Neutrophil (primary cell): ENCODE measurements around the gene PDE4D.

Source experiments
- H3K27ac ChIP-seq: fragments of 200-600 bp; sonication (generic); 2 replicates; pipeline ENCODE4 v1.5.1; 2016; ENCODE audit warnings: mild to moderate bottlenecking, moderate library complexity
- H3K27me3 ChIP-seq: fragments of 200-600 bp; sonication (generic); 2 replicates; pipeline ENCODE4 v1.6.0; 2016; ENCODE audit warnings: mild to moderate bottlenecking
- H3K36me3 ChIP-seq: fragments of 200-600 bp; sonication (generic); 2 replicates; pipeline ENCODE4 v1.5.1; 2017
- H3K4me1 ChIP-seq, 2 experiments: fragments of 200-600 bp in 1 of 2; sonication (generic) in 1 of 2; 1 replicate in 1 of 2; 2 replicates in 1 of 2; pipeline versions ENCODE4 v1.5.1 to v1.6.1; 2013 to 2016; ENCODE audit warnings: low read depth in 1 of 2, low read length in 1 of 2, mild to moderate bottlenecking in 1 of 2, moderate library complexity in 1 of 2; ENCODE audit not compliant: control insufficient read depth in 1 of 2, insufficient read depth in 1 of 2
- H3K4me3 ChIP-seq, 2 experiments: fragments of 200-600 bp in 1 of 2; sonication (generic) in 1 of 2; 1 replicate in 1 of 2; 2 replicates in 1 of 2; pipeline ENCODE4 v1.5.1; 2013 to 2016; ENCODE audit warnings: low read depth in 1 of 2, low read length in 1 of 2, mild to moderate bottlenecking in 1 of 2, moderate library complexity in 1 of 2
- H3K9me3 ChIP-seq: fragments of 200-600 bp; sonication (generic); 2 replicates; pipeline ENCODE4 v1.5.1; 2016
- TF ChIP-seq, protein P1 (sequence below): fragments of 200-600 bp; sonication (generic); IDR thresholded peaks from 2 replicates; pipeline ENCODE4 v1.5.1; 2016; ENCODE audit warnings: antibody characterized with exemption

PDE4D gene

DNA sequence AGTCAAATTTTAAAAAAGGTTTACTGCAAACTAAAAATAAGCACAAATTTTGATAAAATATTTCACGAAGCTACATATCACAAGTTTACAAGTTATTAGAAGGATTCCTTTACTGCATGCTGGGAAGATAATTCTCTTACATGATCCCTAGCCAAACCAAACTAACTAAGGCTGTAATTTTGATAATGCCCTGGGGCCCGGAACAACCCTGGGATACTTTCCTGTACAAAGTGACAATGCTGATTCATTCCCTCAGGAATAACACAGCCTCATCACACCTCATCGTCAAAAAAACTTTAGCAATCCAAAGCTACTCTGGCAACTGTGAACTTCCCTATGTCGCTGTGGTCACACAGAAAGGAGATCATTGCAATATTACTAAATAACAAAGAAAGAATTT lies 907.8 kb downstream of the PDE4D start:
- Histone ChIP-seq H3K4me3 (no peak overlapping the region), H3K36me3 (peaks cover 64% of the 10 kb centered on the region), H3K27ac (no peak overlapping the region), H3K9me3 (no peaks in the 10 kb centered on the region), H3K27me3 (no peaks in the 10 kb centered on the region), H3K4me1 (no peaks in the 10 kb centered on the region)
- TF ChIP-seq, protein P1, sequence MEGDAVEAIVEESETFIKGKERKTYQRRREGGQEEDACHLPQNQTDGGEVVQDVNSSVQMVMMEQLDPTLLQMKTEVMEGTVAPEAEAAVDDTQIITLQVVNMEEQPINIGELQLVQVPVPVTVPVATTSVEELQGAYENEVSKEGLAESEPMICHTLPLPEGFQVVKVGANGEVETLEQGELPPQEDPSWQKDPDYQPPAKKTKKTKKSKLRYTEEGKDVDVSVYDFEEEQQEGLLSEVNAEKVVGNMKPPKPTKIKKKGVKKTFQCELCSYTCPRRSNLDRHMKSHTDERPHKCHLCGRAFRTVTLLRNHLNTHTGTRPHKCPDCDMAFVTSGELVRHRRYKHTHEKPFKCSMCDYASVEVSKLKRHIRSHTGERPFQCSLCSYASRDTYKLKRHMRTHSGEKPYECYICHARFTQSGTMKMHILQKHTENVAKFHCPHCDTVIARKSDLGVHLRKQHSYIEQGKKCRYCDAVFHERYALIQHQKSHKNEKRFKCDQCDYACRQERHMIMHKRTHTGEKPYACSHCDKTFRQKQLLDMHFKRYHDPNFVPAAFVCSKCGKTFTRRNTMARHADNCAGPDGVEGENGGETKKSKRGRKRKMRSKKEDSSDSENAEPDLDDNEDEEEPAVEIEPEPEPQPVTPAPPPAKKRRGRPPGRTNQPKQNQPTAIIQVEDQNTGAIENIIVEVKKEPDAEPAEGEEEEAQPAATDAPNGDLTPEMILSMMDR: no peak

DNA sequence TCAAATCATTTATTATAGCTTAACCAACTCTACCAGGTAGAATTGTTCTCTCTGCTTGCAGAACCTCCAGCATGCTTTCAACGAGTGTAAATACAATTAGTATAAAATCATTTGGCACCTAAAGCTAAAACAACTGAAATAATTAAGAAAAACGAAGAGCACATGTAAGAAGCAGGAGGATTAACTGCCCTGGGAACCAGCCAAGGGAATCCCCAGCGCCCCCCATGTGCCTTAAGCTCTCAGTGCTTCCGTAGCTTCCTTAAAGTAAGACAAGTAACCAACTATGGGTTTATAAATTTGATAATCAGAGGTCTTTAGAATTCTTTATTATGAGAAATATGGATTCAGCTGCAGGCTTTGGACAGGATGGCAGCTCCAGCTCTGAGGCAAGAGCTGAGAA lies 908.2 kb downstream of the PDE4D start:
- no peaks in the 10 kb centered on the region for H3K9me3 ChIP-seq
- H3K36me3 ChIP-seq: peaks cover 65% of the 10 kb centered on the region
- H3K4me1 ChIP-seq: no peaks in the 10 kb centered on the region
- TF ChIP-seq, protein P1: no peak
- H3K27ac ChIP-seq: no peak overlapping the region
- H3K27me3 ChIP-seq: no peaks in the 10 kb centered on the region
- no peak overlapping the region for H3K4me3 ChIP-seq

DNA sequence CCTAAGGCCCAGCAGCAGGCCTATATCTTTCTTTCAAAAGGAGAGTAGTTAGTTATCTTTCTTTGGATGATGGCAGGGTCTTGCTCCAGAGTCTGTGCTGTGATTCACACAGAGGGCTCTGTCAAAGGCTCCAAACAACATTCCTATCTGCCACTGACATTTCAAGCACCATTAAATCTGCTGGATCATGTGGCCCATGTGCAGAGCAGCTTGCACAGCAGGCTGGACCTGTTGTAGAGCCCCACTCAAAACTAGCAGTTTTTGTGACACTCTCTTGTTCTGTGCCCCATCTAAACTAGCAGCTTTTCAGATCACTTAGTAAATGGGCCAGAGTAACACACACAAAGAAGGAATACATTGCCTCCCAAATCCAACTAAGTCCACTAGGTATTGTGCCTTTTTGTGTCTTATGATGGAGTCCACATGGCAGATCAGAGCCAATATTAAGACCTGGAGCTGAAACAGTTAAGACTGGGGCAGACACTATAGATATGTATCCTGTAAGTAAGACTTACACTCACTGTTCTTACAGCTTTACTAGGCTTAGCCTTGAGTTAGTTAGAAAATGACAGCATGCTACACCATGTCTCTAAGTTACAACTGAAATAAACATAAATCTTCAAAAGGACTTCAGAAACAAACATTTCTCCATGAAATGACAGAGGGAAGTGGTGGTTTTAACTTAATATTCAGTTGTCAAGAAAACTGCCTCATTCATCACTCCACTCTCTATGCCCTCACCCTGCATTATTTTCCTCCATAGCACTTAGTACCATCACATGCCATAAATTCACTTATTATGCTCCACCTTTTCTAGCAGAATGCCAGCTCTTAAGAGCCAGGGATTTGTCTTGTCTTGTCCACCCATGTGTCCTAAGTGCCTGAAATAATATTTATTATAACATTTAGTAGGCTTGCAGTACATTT lies 909.7 kb downstream of the PDE4D start:
- Histone ChIP-seq H3K9me3 (no peaks in the 10 kb centered on the region), H3K4me1 (no peaks in the 10 kb centered on the region), H3K36me3 (peaks cover 56% of the 10 kb centered on the region), H3K4me3 (no peak overlapping the region), H3K27ac (no peak overlapping the region), H3K27me3 (no peaks in the 10 kb centered on the region)
- TF ChIP-seq, protein P1: no peak

GRCh38 chr5:58980890-58981289 lies 912.6 kb downstream of the PDE4D start:
- Histone ChIP-seq H3K27me3 (no peaks in the 10 kb centered on the region), H3K9me3 (no peaks in the 10 kb centered on the region), H3K27ac (no peak overlapping the region), H3K4me3 (no peak overlapping the region), H3K4me1 (no peaks in the 10 kb centered on the region), H3K36me3 (peaks cover 57% of the 10 kb centered on the region)
- TF ChIP-seq, protein P1: no peak

- peaks cover 71% of the 10 kb centered on the region for H3K36me3 ChIP-seq
- no peaks in the 10 kb centered on the region for H3K9me3 ChIP-seq
- TF ChIP-seq, protein P1: no peak
- no peak overlapping the region for H3K27ac ChIP-seq
- H3K4me3 ChIP-seq: no peak overlapping the region
- H3K27me3 ChIP-seq: no peaks in the 10 kb centered on the region
- H3K4me1 ChIP-seq: no peaks in the 10 kb centered on the region
These were observed 914.4 kb downstream of the PDE4D start for GRCh38 chr5:58979090-58979489.
